Ecto neural progenitor cell (in vitro differentiated cells): ENCODE data around the gene RB1.
"Not testable (repeated sequence)": the region's sequence is repeated elsewhere in the genome, so short reads cannot be mapped to it uniquely, and the experiment has no call there.

Source experiments
- DNase-seq: peaks from one replicate; pipeline ENCODE4 v3.0.0-alpha.2; 2018; ENCODE audit warnings: low spot score

The RB1 gene

DNA sequence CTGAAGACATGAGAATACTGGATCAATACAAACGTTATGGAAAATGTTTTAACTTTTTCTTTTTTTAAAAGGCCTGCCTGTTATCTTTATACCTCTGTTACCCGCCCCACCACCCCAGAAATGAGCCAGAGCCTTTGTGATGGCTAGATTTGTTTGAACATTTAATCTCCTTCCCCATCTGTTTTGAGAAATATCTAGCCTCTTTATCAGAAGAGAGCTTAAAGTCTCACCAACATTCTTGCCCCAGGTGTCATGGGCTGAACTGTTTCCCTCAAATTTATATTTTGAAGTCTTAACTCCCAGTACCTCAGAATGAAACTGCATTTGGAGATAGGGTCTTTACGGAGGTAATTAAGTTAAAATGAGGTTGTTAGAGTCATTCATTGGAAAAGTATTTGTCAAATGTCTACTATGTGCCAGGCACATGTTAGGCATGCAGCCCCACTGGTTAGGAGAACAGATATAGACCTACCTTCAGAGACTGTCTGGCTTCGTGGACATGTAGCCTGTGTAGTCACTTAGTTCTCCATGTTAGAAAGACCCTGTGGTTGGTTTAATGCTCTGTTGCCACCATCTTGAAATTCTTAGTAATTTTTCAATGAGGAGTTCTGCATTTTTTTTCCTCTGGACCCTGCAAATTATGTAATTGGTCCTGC lies 6.3 kb upstream of the RB1 start:
- no peak for DNase-seq

DNA sequence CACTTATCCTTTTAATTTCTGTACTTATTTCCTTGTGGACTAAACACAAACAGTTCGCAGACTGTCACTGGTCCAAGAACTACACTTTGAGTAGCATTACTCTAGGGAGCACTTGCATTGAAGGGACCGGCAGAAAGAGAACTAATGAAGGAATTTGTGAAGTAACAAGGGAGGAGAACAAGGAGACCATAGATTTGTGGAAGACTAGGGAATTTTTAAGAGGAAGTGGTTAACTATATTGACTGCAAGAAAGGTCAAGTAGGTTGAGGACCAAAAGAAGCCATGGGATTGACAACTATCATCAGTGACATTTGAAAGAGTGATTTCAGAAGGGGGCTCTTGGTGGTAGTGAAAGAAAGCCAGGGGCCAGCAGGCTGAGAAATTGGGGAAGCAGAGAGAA lies 4.0 kb upstream of the RB1 start:
- DNase-seq, result no peak

DNA sequence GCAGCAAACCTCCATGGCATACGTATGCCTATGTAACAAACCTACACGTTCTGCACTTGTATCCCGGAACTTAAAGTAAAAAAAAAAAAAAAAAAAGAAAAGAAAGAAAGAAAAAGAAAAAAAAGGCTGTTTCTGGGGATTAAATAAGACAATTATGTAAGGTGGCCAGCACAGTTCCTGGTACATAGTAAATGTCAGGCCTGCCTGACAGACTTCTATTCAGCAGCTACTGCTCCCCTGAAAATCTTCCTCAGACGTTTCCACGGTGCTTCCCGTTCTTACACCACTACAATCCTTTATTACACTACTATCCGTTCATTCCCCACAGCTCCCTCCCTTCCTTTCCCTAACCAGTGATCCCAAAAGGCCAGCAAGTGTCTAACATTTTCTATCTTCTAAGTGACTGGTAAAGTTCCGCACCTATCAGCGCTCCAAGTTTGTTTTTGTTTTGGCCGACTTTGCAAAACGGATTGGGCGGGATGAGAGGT lies 636 bp upstream of the RB1 start:
- DNase-seq, result no peak

DNA sequence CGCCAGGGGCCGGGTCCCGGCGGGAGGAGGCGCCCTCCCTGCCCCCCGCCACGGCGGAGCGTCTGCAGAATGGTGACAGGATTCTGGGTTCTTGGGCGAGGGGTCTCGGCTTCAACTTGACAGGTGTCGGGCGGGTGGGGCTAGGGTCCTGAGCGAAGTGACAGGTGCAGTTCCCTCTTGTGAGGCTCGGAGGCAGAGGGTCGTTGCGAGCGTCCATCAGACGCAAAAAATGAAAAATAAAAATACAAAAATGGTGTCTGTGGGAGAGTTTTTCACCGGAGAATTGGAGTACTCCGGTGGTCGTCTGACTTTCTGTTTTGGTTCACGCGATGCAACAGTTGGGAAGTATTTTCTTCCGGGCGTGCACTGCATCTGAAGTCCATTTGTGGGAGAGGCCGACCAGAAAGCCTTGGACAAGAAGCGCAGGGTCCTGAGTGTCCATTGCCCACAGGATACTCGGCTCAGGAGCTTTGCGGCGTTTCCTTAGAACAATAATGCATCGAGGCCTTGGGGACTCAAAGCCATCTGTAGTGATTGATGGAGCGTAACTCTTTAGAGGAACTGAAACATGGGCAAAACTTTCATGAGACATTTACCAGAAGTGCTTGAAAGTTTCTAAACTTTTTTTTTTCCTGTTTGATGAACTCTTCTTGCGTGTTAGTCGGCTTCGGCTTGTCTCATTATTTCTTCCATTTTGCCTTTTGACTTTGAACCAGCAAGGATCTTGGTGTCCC lies 759 bp downstream of the RB1 start:
- no peak for DNase-seq

- no peak for DNase-seq
These were observed 7.7 kb downstream of the RB1 start for GRCh38 chr13:48311223-48311622.

DNA sequence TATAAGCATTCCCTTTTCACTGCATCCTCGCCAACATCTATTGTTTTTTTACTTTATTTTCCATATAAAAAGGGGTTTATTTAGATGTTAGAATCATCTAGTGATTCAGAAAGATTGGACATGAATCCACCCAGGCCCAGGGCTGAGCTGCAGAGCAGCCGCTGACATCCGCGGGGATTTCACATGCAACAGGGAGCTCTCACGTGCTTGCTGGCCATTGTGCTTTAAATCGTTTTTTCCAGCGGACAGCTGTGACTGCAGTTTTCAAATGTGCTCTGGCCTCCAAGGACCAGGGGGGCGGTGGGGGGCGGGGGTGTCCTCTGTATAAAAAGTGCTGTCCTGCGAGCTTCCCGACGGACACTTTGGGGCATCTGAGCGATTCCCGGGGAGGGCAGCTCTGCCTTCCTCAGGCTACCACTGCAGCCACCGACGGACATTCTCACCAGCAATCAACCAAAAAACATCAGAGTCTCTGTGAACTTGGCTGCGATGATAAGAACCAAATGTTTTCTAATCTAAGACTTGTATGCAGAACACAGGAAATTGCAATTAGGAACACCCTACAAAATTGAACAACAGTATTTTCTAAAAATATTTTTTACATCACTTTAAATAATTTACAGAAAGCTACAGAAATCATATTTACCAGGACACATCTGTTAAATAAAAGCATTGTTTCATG lies 12.6 kb downstream of the RB1 start:
- no peak for DNase-seq

DNA sequence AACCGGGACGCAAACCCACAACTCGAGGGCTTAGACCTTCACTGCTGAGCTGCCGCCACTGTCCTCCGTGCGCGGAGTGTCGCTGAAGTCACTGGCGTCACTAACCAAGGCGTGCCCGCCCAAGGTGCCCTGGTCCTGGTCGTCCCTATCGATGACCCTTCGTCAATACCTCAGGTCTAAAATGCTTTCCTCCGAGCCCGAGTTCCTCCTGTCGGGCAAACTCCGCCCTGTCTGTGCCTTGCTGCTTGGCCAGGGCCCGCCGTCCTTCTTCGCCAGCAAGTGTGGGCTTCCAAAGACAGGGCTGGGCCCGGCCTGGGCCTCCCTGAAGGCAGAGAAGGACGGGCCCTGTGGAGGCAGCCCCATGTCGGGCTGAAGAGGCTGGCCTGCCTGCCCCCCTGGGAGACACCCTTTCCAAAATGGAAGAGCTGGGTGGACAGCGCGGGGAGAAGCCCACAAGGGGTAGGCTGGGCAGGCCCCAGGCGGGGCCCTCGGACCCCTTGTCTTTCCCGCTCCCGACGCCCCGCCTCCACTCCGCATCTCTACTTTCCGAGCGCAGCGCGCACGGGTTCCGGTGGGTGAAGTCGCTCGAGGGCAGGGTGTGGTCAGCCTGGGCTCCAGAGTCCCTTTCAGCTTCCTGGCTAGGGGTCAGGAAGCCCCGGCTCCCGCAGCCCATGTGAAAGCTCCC lies 13.4 kb downstream of the RB1 start:
- no peak for DNase-seq

DNA sequence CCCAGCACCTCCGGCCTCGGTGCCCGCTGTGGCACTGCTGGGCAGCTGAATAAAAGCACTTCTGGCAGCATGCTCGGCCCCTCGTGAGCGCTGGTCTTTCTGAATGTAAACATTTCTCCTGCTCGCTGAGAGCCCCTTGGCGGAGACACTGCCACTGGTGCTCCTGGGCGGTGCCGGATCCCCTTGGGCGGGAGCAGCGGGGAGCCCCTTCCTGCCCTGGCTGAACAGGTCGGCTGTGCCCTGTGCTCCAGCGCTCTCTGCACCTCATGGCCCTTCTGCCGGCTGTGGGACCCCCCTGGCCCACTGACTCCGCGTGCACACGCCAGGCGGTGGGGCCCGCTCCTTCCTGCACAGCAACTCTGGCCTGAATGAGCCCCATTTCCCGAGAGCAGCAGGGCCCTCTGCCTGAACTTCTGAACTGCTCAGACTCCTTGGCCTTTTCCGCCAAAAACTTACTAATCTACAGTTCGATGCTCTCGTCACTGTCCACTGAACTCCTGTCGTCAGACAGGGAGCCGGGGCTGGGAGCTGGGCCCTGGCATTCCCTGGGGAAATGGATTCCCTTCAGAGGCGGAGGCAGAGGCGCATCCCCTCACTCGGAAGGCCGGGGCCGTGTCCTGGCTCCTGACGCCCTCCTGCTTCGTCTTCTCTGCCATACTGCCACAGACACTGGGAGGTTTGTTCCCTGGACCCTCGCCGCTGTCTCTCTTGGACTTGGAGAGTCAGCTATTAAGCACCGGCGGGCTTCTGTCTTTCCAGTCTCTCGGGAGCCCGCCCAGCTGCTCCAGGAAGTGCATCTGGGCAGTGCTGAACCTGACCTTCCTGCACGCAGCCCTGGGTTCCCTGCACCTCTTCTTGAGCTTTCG lies 14.2 kb downstream of the RB1 start:
- DNase-seq, result no peak

DNA sequence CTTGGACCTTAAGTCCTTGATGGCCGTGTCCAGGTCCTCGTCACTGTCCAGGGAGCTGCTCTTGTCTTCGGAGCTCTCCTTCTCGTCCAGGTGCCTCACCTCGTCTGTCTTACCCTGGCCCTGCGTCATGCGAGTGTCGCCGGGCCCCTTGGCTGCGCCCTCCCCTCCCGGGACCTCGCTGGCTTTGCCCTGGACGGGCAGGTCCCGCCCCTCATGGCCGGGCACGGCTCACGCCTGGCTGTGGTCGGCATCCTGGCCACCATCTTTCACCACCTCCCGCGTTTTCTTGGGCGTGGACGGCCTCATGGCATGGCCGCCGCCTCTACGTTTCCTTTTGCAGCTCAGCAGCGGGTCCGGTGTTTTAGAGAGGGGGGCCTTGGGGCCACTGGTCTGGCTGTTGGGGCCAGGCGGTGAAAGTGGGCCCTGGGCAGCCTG lies 14.8 kb downstream of the RB1 start:
- no peak for DNase-seq

GRCh38 chr13:48318821-48319511 lies 15.4 kb downstream of the RB1 start:
- DNase-seq, result no peak

GRCh38 chr13:48319531-48320398 lies 16.2 kb downstream of the RB1 start:
- DNase-seq, result no peak

DNA sequence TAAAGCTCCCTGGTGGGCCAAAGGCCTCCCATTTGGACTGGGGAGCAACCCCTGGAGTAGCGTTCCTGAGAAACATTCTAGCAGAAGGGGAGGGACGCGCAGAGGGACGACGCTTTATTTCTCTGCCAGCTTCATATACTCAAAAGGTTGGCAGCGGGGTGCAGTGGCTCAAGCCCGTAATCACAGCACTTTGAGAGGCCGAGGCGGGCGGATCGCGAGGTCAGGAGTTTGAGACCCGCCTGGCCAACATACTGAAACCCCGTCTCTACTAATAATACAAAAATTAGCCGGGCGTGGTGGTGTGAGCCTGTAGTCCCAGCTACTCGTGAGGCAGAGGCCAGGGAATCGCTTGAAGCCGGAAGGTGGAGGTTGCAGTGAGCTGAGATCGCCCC lies 16.8 kb downstream of the RB1 start:
- no peak for DNase-seq

GRCh38 chr13:48320891-48321510 lies 17.4 kb downstream of the RB1 start:
- DNase-seq, result no peak

- no peak for DNase-seq
These were observed 18.7 kb downstream of the RB1 start for GRCh38 chr13:48322294-48322693.

- DNase-seq, result no peak
These were observed 30.4 kb downstream of the RB1 start for GRCh38 chr13:48333976-48334375.

DNA sequence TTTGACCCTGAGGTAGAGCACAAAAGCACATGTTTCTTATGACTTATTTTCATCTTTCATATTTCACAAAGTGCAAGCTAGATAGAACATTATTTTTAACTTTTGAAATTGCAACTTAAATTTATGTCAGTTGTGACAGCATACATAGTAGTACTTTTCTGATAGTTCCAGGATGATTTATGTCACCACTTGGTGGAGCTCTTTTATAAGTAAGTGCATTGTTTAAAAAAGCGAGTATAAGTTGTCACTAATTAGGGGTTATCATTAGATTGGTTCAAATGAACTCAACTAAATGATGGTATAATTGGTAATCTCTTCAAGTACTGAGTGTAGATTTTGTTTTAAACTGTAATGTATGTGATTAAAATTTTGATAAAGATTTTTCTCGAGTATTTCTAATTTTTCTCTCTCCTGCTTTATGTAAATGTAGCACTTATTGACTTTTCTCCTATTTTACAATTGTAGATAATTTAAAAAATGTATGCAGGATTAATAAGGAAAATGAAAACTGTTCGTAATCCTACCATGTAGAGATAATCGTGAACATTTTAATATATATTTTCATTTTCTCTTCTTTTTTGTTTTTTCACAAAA lies 31.1 kb downstream of the RB1 start:
- DNase-seq, result no peak

DNA sequence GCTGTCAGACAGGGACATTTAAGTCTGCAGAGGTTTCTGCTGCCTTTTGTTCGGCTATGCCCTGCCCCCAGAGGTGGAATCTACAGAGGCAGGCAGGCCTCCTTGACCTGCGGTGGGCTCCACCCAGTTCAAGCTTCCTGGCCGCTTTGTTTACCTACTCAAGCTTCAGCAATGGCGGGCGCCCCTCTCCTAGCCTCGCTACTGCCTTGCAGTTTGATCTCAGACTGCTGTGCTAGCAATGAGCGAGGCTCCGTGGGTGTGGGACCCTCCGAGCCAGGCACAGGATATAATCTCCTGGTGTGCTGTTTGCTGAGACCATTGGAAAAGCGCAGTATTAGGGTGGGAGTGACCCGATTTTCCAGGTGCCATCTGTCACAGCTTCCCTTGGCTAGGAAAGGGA lies 35.6 kb downstream of the RB1 start:
- not testable (repeated sequence) for DNase-seq

- DNase-seq, result no peak
These were observed 40.7 kb downstream of the RB1 start for GRCh38 chr13:48344264-48344663.

DNA sequence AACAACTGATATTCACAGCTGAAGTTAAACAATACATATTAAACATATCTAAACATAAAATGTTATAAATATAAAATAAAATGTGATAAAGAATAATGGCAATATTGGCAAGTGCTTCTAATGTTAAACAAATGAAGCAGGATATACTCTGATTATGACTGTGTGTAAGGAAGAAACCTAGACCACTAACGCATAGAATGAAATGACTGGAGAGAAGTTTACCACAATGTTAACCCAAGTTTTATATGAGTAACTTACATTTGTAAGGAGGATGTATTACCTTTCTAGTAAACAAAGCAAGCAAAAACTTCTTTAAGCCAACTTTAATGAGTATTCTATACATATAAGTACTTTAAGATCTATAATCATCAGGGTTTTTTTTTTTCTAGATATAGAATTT lies 43.0 kb downstream of the RB1 start:
- DNase-seq, result no peak
